ENCODE measurements around the gene PERCC1. TPM values are rescaled to one million over a fixed set of nuclear protein-coding genes. Genes with fewer than 3 reads are reported as not detected.

PERCC1 gene
- total RNA-seq, 1 experiment from 2014 or later, result not detected

DNA sequence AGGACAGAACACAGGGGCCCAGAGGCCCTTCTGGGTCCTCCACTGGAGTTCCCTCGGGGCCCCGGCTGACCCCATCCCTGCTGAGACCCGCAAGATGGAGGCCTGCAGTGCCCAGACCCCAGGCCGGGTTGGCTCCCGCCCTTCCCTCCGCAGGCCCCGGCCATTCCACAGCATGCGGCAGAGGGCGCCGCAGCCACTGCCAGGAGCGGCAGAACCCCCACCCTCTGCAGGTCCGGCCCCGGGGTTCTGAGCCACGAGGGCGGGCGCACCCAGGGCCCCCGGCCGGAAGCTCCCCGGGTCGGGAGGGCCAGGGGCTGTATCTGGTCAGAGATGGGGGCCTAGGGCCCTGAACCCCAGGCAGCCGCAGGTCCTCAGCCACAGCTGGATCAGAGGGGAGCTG lies 2.4 kb upstream of the PERCC1 start:
- H3K79me2 ChIP-seq (ENCODE audit: low read length), result no peaks in the 10 kb centered on the region
- H3K4me3 ChIP-seq (ENCODE audit: low read length), result no peak overlapping the region
- ATAC-seq (no peak), DNase-seq (no peak)
- BruUV-seq (replicated peaks), result no TSS peak
- H3F3A ChIP-seq (ENCODE audit: low read length, unreplicated experiment), result no peaks in the 10 kb centered on the region
- H4K20me1 ChIP-seq (ENCODE audit: low read length), result no peaks in the 10 kb centered on the region
- H3K4me1 ChIP-seq (ENCODE audit: insufficient read depth, low read length), result no peaks in the 10 kb centered on the region
- no peak overlapping the region for H2AFZ ChIP-seq (ENCODE audit: low read length)
- H3K9ac ChIP-seq (ENCODE audit: low read length), result no peak overlapping the region
- no peaks in the 10 kb centered on the region for H3K9me2 ChIP-seq (replicated peaks; ENCODE audit: low read length)
- POLR2A ChIA-PET (ENCODE audit: unreplicated experiment), result no interaction called here
- CTCF ChIA-PET, result no interaction called here
- no peak overlapping the region for H3K27ac ChIP-seq (ENCODE audit: low read length)
- no peaks in the 10 kb centered on the region for H3K9me3 ChIP-seq (ENCODE audit: low read length)
- H3K27me3 ChIP-seq (ENCODE audit: low read length), result no peaks in the 10 kb centered on the region
- H3K4me2 ChIP-seq (ENCODE audit: low read length), result no peak overlapping the region
- H3K36me3 ChIP-seq (ENCODE audit: low read depth, low read length), result no peaks in the 10 kb centered on the region
- intact Hi-C loops (cut with micrococcal nuclease), result no loop called here
- TF ChIP-seq EZH2phosphoT487 (IDR thresholded peaks at IDR 0.05; ENCODE audit: borderline replicate concordance, low read length) (no peak), CTCF (conservative IDR thresholded peaks at IDR 0.05; ENCODE audit: low read depth, low read length) (0 out of 2 replicates have a peak, but pooled peaks have one; percentile 15)

GRCh38 chr16:1429012-1429411 lies 1.9 kb upstream of the PERCC1 start:
- no peak for ATAC-seq
- no peaks in the 10 kb centered on the region for H3K9me2 ChIP-seq (replicated peaks; ENCODE audit: low read length)
- no peak overlapping the region for H2AFZ ChIP-seq (ENCODE audit: low read length)
- H4K20me1 ChIP-seq (ENCODE audit: low read length), result no peaks in the 10 kb centered on the region
- BruUV-seq (replicated peaks), result no TSS peak
- DNase-seq, result no peak
- no peak overlapping the region for H3K9ac ChIP-seq (ENCODE audit: low read length)
- TF ChIP-seq EZH2 (IDR thresholded peaks at IDR 0.05; ENCODE audit: low read length, unreplicated experiment), result no peak
- no peak for TF ChIP-seq CTCF (conservative IDR thresholded peaks at IDR 0.05; ENCODE audit: low read depth, low read length)
- no peak for TF ChIP-seq EZH2phosphoT487 (IDR thresholded peaks at IDR 0.05; ENCODE audit: borderline replicate concordance, low read length)
- H3K79me2 ChIP-seq (ENCODE audit: low read length), result no peaks in the 10 kb centered on the region
- no peak overlapping the region for H3K4me2 ChIP-seq (ENCODE audit: low read length)
- CTCF ChIA-PET, result no interaction called here
- H3F3A ChIP-seq (ENCODE audit: low read length, unreplicated experiment), result no peaks in the 10 kb centered on the region
- no peak overlapping the region for H3K4me3 ChIP-seq (ENCODE audit: low read length)
- no peaks in the 10 kb centered on the region for H3K36me3 ChIP-seq (ENCODE audit: low read depth, low read length)
- intact Hi-C loops (cut with micrococcal nuclease), result no loop called here
- H3K27ac ChIP-seq (ENCODE audit: low read length), result no peak overlapping the region
- H3K4me1 ChIP-seq (ENCODE audit: insufficient read depth, low read length), result no peaks in the 10 kb centered on the region
- H3K27me3 ChIP-seq (ENCODE audit: low read length), result no peaks in the 10 kb centered on the region
- POLR2A ChIA-PET (ENCODE audit: unreplicated experiment), result no interaction called here
- H3K9me3 ChIP-seq (ENCODE audit: low read length), result no peaks in the 10 kb centered on the region

GRCh38 chr16:1429631-1430030 lies 1.2 kb upstream of the PERCC1 start:
- POLR2A ChIA-PET (ENCODE audit: unreplicated experiment), result no interaction called here
- no peaks in the 10 kb centered on the region for H3K4me1 ChIP-seq (ENCODE audit: insufficient read depth, low read length)
- H3K4me3 ChIP-seq (ENCODE audit: low read length), result no peak overlapping the region
- no peaks in the 10 kb centered on the region for H3K79me2 ChIP-seq (ENCODE audit: low read length)
- no peaks in the 10 kb centered on the region for H3K9me3 ChIP-seq (ENCODE audit: low read length)
- H3K4me2 ChIP-seq (ENCODE audit: low read length), result no peak overlapping the region
- no peak overlapping the region for H2AFZ ChIP-seq (ENCODE audit: low read length)
- H3K9me2 ChIP-seq (replicated peaks; ENCODE audit: low read length), result no peaks in the 10 kb centered on the region
- no peaks in the 10 kb centered on the region for H3F3A ChIP-seq (ENCODE audit: low read length, unreplicated experiment)
- H3K27me3 ChIP-seq (ENCODE audit: low read length), result no peaks in the 10 kb centered on the region
- H3K9ac ChIP-seq (ENCODE audit: low read length), result no peak overlapping the region
- no peak overlapping the region for H3K27ac ChIP-seq (ENCODE audit: low read length)
- no peak for TF ChIP-seq CTCF (conservative IDR thresholded peaks at IDR 0.05; ENCODE audit: low read depth, low read length)
- no peak for TF ChIP-seq EZH2 (IDR thresholded peaks at IDR 0.05; ENCODE audit: low read length, unreplicated experiment)
- TF ChIP-seq EZH2phosphoT487 (IDR thresholded peaks at IDR 0.05; ENCODE audit: borderline replicate concordance, low read length), result no peak
- no peak for DNase-seq
- CTCF ChIA-PET, result no interaction called here
- no TSS peak for BruUV-seq (replicated peaks)
- H4K20me1 ChIP-seq (ENCODE audit: low read length), result no peaks in the 10 kb centered on the region
- intact Hi-C loops (cut with micrococcal nuclease), result no loop called here
- no peak for ATAC-seq
- no peaks in the 10 kb centered on the region for H3K36me3 ChIP-seq (ENCODE audit: low read depth, low read length)

Measured in PC-3 (cell line).